Thyroid gland (tissue), 4 donors: ENCODE results near the gene SAFB.

Experiments used
- POLR2A ChIP-seq, 2 donors: fragments of 450-650 bp; IDR thresholded peaks; one replicate each; pipeline ENCODE4 v1.6.1; 2017; ENCODE audit warnings: antibody characterized with exemption in 2 of 2, mild to moderate bottlenecking in 2 of 2, moderate library complexity in 1 of 2
- TF ChIP-seq, protein P1 (sequence below), 6 experiments: fragments of 200-600 bp in 3 of 6; fragments of 450-650 bp in 3 of 6; sonication (generic) in 3 of 6; IDR thresholded peaks; one replicate each; pipeline ENCODE4 v1.5.1; 2016 to 2019; ENCODE audit warnings: antibody characterized with exemption in 6 of 6, mild to moderate bottlenecking in 2 of 6, inconsistent platforms in 1 of 6, moderate library complexity in 1 of 6

DNA sequence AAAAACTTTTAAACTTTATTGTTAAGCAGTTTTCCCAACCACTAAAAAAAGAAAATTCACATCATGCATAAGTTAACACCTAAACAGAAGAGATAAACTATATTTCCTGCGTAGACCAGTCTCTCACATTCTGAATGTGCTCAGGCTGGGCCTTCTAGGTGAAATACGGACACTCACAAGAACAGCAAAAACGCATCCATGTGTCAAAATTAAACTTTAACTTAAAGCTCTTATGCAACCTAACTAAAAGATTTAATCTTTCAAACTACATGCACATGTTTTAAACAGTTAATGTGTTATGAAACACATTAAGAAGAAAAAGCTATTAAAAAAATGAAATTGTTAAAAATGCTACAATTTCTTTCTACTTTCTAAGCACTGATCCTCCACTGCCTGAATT lies 2.9 kb upstream of the SAFB start:
- TF ChIP-seq, protein P1, sequence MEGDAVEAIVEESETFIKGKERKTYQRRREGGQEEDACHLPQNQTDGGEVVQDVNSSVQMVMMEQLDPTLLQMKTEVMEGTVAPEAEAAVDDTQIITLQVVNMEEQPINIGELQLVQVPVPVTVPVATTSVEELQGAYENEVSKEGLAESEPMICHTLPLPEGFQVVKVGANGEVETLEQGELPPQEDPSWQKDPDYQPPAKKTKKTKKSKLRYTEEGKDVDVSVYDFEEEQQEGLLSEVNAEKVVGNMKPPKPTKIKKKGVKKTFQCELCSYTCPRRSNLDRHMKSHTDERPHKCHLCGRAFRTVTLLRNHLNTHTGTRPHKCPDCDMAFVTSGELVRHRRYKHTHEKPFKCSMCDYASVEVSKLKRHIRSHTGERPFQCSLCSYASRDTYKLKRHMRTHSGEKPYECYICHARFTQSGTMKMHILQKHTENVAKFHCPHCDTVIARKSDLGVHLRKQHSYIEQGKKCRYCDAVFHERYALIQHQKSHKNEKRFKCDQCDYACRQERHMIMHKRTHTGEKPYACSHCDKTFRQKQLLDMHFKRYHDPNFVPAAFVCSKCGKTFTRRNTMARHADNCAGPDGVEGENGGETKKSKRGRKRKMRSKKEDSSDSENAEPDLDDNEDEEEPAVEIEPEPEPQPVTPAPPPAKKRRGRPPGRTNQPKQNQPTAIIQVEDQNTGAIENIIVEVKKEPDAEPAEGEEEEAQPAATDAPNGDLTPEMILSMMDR (IDR thresholded peaks at IDR 0.05), result no peak
- TF ChIP-seq POLR2A (IDR thresholded peaks at IDR 0.05), result no peak
